Measurements from ENCODE around the gene NDUFB10.
A peak's percentile ranks its signal among the peaks of the same experiment; 100 is the strongest.
"Not testable (repeated sequence)": the region's sequence is repeated elsewhere in the genome, so short reads cannot be mapped to it uniquely, and the experiment has no call there.

Gene NDUFB10

DNA sequence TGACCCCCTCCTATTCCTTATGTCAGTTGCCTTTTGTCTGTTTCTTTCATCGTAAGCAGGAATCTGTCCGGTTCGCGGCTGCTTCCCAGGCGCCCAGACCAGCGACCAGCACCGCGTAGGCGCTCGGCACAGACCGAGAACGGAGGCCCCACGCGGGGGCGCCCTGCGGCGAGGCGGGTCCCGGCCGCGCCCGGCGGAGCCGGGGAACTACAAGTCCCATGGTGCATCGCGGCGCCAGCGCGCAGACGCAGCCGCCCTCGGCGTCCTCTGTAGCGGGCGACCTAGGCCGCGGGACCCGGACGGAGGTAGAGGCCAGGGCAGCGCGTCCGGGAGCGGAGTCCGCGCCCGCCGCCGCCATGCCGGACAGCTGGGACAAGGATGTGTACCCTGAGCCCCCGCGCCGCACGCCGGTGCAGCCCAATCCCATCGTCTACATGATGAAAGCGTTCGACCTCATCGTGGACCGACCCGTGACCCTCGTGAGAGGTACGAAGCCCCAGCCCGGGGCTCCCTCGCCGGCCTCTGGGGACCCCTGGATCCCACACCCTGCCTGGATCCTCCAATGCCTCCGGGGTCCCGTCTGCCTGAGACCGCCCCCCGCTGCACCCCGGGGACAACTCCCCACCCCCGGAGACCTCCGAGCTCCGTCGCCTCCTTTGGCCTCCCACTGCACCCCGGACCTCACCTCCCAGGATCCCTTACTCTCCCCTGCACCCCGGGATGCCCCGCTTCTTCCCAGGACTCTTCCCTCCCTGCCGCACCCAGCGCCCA lies at the start of gene NDUFB10:
TSS of gene NDUFB10 (plus strand) at position 270 of the 771 bp plus-strand sequence. CDS start at position 357, 87 bp downstream.
- peak; percentile 56 for DNase-seq

DNA sequence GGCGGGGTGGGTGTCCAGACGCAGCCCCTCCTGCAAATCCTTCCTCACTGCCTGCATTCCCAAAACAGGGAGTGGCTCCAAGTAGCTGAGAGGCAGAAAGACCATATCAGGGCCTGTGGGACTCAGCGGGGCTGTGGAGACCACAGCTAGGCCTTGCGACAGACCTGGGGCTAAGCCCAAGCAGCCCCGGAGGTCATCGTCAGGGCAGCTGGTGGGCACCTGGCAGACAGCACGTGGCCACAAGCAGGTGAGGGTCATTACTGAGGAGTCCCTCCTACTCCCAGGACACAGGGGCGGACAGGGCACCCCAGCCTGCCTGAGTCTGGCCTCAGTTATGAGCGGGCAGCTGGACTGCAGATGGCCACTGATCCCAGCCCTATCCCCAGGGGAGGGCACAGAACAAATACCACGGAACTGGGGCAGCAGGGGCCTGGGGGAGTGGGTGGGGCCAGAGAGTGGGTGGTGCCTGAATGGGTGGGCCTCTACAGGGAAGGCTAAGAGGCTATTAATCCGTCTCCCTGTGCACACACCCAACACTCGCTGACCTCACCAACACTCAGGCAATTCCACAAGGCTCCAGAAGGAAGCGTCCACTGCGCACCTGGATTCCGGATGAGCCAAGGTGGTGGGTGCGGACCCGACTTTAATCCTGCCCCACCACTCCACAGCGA lies 49.6 kb upstream of the NDUFB10 start:
- DNase-seq, result no peak

DNA sequence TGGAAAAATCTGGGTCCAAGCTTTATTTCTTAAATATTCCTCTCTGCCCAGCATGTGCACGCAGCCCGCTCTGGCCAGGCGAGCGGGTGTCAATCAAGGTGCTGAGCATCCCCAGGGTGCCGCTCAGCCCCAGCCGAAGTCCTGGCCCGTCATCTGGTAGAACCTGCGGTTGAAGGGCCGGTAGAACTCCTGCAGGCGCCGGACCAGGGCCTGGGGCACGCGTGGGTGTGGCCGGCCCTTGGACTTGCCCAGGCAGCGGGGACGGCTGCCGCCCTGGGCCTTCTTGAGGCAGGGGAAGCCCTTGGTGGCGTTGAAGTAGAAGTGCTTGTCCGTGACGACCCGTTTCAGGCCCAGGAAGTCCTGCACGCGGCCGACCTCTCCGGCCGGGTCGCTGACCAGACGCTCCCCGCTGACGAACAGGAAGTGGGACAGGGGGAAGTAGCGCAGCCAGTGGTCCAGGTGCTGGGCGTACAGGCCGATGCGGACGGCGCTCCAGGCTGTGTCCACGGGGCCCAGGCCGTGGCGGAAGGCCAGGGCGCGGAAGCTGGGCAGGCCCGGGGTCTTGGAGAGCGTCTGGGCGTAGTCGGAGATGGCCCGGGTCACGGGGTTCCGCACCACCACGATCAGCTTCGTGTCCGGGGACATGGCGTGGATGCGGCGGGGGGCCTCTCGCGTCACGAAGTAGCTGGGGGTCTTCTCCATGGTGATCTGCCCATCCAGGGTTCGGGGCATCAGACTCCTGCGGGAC lies 47.7 kb upstream of the NDUFB10 start:
- DNase-seq, result no peak

DNA sequence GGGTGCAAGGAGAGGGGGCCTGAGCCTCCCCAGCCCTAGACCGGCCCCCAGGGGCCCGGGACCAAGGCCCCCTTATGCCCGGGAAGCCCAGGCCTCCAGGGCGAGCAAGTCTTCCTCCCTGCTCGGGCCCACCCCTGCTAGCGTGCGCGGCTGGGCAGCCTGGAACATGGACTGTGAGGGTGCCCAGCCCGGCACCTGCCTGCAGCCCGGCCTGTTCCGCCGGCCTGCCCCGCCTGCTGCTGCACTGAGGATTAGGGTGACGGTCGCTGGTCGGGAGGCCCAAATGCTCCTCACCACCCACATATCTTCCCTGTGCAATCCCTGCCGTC lies 47.2 kb upstream of the NDUFB10 start:
- DNase-seq, result no peak

DNA sequence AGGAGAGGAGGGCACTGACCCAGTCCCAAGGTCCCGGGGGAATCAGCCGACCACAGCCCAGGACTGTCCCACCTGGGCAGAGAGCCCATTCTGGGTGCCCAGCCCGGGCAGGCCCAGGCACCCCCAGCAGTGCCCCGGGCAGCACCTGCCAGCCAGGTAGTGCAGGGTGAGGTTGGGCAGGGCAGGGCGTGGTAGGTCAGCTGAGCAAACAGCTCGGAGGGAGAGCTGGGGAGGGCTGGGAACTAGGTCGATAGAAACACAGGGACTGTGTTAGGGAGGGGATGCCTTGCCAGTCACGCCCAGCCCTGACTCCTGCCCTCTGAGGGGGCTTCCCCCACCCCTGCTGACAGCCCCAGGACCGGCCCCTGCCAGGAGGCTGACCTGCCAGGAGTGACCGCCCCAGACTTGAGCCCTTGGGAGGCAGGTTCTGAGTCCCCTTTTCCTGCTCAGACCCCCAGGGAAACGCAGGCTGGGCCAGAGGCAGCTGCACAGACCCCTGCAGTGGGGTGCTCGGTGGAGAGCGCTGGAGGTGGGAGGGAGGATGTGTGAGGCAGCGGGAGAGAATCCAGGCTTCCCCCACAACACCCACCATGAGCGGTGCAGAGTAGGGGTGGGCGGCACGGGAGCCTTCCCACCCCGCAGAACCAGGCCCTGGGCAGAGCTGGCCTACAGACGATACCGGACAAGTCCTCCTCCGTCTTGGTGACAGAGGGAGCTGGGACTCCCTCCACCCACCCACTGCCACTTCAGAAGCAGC lies 45.8 kb upstream of the NDUFB10 start:
- no peak for DNase-seq

DNA sequence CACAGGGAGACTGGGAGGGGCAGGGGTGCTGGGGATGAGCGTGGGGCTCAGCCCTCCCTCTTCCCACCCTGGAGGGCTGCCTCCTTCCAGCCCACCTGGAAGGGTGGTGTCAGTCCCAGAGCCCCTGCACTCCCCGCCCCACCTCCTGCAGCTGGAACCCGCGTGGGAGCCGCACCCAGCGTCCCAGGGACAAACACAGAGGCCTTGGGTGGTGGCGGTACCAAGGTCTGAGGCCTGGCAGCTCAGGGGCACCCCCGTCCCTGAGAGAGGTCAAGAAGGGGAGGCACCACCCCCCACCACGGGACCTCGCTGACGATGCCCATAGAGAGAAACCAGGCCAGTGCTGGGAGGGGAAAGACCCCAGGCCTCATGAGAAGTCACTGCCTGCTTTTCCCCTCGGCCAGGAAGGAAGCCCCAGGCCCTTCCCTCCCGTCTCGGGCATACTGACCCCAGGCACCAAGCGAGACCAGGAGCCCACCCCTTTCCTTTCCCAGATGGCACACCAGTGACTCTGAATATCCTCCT lies 45.2 kb upstream of the NDUFB10 start:
- DNase-seq, result no peak

DNA sequence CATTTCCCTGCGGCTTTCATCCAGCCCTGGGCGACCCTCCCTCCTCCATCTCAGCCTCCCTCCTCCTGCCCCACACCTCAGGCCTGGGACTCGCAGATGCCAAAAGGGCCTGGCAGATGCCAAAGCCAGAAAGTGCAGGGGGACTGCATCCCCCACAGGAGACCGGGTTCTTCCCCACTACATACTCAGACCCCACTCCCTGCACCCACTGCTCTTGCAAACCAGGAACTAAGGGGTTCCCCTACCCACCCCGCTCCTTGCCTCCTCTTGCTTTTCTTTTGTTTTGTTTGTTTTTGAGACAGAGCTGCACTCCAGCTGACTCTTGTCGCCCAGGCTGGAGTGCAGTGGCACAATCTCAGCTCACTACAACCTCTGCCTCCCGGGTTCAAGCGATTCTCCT lies 44.4 kb upstream of the NDUFB10 start:
- no peak for DNase-seq

DNA sequence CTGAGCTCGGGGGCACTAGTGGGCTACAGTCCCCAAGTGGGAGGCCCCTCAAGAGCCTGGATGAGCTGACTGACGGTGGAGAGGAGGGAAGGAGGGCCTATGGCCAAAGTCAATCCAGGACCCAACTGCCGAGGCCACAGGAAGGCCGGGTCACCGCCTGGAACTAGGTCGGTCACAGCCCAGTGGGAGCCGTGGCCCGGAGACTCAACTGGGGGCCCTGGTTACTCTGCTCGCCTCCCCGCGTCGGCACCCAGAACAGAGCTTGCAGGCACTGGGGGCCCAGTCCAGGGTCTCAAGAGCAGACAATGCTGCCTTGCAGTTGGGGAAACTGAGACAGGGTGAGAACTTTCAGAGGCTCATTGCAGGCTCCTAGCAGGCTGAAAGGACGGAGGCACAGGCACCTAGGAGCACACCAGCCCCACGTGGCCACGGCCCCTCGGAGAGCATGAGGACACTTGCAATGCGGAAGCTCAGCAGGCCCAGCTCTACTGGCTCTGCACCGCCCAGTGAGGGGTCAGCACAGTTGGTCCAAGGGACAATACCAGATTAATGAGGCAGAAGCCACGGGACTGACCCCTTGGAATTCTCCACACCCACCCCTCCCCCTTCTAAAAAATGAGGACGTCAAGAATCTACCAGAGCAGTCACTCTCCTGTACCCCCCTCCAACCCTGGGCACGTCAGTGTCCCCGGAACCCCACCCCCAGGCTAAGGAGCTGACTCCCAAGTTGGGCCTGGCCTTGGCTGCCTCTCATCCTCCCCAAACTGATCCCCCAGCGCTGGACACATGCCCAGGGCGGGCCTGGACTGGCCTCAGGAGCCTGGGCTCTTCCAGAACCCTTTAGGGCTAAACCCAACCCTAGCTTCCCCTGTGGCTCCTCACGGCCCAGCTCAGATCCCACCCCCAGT lies 43.4 kb upstream of the NDUFB10 start:
- DNase-seq, result no peak

DNA sequence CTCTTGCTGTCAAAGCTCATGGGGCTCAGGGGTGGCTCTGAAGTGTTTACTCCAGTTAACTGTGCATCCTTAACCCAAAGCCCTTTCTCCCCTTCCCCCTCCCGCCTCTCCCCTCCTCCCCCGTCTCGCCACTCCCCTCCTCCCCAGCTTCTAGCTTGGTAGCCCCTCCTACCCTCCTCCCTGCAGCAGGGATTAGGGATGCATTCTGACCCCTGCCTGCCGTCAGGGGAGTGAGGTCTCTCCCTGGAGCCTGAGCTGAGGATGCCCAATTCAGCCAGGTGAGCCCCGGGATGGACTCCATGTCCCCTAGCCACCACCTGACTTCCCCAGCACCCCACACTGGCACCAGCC lies 42.7 kb upstream of the NDUFB10 start:
- no peak for DNase-seq

DNA sequence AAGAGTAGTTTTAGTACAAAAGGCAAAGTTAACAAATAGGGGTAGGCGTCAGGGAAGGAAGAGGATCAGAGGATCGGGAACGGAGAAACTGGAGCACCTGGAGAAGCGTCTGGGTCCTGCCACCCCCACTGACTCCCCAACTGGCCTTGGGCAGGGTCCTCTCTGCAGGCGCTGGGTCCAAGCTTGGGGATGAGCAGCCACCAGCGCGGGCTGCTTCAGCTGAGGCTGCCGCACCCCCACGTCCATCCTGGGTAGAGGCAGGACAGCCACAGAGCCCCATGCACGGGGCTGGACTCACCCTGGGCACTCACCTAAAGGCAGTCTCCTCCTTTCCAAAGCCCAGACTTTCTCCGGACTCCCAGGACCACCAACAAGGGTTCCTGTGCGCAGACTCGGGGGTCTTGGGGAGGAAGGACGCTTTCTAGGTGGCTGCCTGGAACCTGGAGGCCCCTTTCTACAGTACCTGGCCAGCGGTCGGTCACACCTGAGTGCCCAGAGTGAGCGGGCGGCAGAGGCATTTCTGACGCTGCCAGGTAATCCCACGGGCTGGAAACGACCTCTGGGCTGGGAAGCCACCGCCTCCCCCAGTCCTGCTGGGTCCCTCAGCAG lies 42.2 kb upstream of the NDUFB10 start:
- DNase-seq, result no peak

DNA sequence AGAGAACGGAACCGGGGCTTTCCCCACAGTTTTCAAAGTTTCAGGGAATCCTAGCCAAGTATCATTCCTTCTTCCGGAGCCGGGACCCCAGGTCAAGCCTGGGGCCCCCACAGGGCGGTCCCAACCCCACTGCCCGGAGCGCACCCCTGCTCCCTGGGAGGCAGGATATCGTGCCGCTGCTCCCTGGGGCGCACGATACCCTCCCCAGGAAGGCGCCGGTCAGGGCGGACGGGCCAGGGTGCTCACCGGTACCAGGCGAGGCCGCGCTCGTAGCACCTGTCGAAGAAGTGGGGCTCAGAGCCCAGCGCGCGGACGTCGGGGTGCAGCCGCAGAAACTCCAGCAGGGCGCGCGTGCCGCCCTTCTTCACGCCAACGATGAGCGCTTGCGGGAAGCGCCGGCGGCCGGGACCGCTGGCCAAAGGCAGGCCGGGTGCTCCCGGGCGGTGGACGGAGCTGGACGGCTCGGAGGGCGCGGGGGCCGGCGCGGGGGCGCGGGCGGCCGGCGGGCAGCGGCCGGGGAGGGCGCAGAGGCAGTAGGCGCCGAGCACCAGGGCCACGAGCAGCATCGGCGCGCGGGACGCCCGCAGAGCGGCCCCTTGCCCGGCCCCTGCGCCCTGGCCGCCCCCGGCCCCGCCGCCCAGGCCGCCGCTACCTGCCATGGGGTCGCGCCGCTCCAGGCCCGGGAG lies 41.5 kb upstream of the NDUFB10 start:
- no peak for DNase-seq

DNA sequence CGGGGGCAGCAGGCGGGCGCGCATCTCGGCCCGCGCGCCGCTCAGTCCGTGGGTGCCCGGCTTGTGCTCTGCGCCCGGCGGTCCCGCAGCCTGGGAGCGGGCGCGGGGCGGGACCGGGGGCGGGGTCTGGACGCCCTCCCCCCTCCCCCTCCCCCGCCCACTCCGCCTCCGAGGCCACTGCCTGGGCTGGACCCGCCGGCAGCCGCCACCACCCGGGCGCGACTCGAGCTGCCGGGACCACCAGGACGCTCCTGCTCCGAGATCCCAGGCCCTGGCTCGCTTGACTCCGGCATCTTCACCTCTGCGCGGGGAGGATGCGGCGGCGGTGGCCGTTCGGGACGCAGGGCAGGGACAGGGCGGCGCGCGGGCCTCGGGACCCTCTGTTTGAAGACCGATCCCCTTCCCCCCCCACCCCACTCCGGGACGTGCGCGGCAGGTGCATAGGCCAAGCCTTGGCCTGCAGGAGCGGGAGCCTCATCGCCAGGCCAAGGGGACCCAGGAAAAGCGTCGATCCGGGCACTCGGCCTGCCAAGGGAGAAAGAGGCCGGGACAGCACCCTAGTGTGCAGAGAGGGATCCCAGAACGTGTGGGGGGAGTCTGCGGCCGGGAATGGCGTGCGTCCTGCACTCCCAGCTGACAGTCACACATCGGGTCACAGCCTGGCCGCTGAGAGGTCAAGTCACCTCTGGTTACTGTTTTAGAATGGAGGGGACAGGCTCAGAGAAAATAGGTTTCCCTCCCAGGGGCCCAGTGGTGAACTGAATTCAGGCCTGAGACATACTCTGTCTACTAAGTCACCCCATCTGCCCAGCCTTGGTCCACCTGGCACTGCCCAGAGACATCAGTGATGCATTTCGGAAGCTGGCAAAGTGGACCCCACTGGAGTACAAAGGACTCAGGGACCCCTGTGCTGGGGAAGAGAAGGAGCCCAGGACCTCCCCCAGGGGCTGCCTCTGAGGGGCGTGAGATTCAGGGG lies 40.7 kb upstream of the NDUFB10 start, which contains the start of gene HS3ST6:
TSS of gene HS3ST6 (minus strand) at position 65 of the 976 bp plus-strand sequence. CDS start 92 bp downstream, outside the sequence.
- DNase-seq, result no peak

DNA sequence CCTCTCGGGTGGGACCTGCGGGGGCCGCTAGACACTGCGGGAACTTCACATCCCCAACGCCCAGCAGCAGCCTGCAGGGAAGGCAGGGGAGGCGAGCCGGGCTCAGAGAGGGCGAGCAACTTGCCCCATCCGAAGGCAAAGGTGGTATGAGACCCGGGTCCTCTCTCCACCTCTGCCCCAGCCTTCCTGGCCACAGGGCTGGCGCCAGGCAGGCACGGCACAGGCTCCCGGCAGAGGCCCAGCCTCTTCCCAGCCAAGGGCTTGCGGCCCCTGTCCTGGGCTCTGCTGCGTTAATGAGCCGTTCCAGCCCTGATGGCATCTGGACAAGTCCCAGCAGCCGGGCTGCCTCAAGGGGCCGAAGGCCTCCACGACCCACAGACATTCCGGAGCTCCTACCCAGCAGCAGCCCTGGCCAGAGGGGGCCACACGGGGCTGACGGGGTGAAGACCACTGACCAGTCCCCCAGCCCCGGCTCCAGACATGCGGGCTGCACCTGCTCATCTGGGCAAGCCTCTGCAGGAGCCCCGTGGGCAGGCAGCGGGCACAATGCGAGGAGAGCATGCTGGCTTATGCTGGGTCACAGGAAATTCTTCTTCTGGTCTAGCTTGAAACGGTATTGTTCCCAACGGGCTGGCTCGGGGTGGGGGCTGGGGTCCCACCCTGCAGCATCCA lies 39.9 kb upstream of the NDUFB10 start:
- no peak for DNase-seq

DNA sequence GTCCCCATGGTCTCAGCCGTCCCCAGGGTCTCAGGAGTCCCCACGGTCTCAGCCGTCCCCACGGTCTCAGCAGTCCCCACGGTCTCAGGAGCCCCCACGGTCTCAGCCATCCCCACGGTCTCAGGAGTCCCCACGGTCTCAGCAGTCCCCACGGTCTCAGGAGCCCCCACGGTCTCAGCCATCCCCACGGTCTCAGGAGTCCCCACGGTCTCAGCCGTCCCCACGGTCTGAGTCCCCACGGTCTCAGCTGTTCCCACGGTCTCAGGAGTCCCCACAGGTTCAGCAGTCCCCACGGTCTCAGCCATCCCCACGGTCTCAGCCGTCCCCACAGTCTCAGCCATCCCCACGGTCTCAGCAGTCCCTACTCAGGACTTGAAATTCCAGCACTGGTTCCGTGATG lies 39.2 kb upstream of the NDUFB10 start:
- DNase-seq, result not testable (repeated sequence)

DNA sequence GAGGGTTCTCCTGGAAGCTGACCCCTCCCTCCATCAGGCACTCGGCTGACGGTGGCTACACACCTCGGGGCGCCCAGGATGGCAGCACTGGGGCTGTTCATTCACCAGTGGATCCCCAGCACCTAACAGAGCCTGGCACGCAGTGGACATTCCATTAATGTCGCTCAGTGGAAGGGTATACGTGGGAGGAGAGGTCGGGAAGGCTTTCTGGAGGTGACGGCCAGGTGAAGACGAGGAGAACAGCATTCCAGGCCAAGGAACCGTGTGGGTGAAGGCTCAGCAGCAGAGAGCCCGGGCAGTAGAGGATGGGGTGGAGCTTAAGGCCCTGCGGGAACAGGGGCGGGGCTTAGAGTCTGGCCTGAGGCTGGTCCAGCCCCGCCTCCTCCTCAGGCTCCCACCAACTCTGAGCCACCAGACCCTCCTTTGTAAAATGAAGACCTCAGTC lies 38.6 kb upstream of the NDUFB10 start:
- no peak for DNase-seq

DNA sequence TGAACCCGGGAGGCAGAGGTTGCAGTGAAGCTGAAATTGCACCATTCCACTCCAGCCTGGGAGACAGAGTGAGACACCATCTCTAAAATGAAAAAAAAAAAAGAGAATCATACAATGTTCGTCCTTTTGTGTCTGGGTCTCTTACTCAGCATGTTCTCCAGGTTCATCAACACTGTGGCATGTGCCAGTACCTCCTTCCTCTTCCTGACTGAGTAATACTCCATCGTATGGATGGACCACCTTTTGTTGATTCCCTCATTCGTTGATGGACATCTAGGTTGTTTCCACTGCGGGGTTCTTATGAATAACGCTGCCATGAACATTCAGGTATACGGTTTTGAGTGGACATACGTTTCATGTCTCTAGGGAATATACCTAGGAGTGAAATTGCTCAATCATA lies 37.0 kb upstream of the NDUFB10 start:
- no peak for DNase-seq

DNA sequence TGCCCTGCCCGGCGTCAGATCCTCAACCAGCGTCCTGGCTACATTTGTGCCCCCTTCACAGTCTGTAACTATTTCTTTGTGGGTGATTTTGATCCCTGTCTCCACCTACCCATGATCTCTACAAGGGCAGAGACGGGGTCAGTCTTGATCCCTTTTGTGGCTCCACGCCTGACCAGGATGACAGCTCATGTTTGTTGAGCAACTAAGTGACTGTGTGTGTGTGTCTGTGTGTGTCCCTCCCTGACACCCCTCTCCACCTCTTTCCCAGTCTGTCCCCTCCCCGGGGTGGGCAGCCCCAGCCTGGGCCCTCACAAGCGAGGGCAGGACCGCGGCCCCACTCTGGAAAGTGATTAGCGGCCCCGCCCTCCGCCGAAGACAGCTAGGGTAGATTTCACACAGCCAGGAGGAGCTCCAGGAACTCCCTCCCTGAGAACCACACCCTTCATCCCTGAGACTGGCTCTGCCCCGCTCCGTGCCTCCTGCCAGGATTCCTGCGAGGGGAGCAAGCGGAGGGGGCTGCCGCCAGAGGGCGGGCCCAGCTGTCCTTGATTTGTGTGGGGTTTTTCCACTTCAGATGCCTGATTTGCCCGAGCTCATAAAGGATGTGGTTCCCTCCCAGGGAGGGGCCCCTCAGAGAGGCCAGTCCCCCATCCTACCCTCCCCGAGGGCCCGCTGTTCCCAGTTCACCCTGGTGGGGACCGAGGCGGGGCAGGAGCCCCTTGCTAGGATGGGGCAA lies 35.9 kb upstream of the NDUFB10 start:
- no peak for DNase-seq

DNA sequence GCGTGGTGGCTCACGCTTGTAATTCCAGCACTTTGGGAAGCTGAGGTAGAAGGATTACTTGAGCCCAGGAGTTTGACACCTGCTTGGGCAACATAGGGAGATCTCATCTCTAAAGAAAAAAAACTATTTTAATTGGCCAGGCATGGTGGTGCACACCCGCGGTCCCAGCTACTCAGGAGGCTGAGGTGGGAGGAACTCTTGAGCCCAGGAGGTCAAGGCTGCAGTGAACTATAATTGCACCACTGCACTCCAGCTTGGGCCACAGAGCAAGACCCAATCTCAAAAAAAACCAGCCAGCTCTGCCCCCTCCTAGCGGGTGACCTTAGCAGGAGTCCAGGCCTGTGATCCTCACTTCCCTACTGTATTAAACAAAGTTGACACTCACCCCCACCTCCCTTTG lies 35.2 kb upstream of the NDUFB10 start:
- no peak for DNase-seq
